Limb (tissue), 2 donors: ENCODE measurements around the gene PRKCSH.
"Not testable (repeated sequence)": the region's sequence is repeated elsewhere in the genome, so short reads cannot be mapped to it uniquely, and the experiment has no call there.

Experiments used
- DNase-seq, 2 donors: peaks; one replicate each; pipeline ENCODE4 v3.0.0-alpha.2; 2016; ENCODE audit errors: extremely low spot score in 2 of 2

Gene PRKCSH

DNA sequence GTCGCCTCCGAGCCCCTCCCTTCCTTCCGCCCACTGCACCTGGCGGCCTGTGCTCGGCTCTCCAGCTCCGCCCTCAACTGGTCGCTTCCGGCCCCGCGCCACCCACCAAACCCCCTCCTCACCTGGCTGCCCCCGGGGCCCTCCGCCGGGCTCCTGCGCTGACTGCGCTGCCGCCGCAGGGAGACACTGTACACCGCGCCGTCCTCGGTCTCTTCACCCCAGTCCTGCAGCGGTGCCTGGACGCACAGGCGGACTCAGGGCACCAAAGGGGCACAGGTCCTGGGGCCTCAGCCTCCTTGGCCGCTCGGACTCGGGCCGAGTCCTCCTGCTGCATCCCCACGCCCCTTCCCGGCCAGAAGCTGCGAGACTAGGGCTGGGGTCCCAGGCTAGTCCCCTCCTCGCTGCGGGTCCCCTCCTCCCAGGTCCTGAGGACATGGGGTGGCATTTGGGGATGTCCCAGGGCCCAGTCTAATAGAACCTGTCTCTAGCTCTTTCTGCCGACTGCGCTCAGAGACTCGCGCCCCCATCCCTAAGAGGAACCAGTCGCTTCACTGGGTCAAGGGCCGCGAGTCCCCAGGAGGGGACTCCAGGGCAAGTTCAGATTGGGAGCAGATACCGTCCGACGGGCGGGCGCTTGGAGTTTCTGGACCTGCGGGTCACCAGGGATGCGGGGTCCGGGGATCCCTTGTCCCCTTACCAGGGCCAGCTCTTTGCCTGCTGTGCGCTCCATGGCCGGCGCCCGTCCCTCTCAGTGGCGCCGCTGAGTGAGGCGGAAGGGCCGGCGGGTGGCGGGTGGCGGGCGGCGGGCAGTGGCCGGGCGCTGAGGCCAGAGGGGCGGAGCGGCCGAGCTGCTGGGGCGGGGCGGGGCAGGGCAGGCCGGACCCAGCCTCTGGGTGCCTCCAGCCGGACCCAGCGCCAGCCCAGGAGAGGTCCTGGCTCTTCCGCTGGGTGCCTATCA, 16.6 kb upstream of the PRKCSH start, which contains the start of gene RGL3:
Gene RGL3 (minus strand): TSS at position 766 of the 958 bp plus-strand sequence. CDS start 36 bp downstream, at position 730.
- no peak for DNase-seq

DNA sequence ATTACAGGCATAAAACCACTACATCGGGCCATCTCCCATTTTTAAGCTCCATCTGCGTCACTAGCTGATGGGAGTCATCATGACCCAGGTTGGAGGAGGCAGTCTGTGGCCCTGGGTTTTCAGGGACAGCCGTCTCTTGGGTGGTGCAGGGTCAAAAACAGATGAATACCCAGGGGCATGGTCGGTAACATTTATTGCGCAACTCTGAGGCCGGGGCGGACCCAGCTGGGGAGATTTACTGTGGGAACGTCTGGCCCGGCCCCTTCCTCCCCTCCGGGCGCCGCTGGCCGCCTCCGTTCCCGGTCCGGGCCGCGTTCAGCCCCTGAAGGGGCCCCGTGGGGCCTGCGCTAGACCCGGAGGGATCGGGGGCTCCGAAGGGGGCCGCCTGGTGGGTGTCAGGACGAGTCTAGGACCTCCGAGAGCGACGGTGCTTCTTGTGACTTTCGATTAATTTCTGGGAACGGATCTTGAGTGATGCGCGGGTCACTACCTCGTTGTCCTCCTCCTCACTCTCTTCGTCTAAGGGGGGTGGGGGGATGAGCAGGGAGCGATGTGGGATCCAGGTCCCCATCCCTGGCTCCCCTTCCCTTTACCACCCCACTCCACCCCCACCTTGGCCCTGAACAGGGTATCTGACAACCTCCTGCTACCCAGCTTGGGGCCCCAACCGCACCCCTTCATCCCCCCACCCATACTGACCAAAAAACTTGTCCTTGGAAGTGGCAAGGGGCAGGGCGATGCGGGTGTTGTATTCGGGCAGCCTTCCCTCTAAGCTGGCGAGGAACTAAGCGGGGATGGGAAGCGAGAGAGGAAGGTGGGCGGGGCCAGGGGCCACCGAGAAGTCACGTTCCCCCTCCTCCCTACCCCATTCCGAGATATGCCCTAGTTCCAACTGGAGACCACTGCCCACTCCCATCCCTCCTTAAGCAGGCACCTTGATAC, 14.7 kb upstream of the PRKCSH start:
- peak in 1 of 2 donors; percentile 55 for DNase-seq

DNA sequence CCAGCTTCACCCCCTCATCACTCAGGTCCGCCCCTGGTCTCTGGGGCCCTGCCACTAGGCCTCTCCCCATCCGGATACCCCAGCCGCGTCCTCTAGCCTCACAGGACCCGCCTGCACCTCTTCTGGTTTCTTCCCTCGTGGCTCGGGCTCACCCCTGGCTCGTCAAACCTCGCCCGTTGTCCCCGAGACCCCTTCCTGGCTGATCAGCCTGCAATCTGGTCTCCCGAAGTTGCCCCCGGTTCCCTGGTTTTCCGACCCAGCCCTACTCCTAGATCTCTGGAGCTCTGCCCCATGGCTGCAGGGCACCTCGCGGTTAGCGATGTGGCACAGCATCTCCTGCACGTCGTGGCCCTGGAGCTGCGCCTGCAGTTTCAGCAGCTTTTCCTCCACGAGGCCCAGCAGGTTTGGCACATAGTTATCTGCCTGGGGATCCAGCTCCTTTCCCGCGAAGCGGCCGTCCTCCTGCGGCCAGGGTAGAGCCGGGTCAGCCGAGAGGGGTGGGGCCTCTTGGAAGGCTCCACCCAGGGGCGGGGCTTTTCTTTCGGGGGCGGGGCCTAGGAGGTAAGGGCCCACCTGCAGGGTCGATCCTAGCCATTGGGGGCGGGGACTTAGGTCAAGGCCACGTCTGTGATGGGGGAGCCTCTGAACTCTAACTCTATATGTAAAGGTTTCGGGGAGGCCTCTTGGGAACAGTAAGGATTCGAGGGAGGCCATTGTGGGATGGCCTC, 13.9 kb upstream of the PRKCSH start:
- no peak for DNase-seq

DNA sequence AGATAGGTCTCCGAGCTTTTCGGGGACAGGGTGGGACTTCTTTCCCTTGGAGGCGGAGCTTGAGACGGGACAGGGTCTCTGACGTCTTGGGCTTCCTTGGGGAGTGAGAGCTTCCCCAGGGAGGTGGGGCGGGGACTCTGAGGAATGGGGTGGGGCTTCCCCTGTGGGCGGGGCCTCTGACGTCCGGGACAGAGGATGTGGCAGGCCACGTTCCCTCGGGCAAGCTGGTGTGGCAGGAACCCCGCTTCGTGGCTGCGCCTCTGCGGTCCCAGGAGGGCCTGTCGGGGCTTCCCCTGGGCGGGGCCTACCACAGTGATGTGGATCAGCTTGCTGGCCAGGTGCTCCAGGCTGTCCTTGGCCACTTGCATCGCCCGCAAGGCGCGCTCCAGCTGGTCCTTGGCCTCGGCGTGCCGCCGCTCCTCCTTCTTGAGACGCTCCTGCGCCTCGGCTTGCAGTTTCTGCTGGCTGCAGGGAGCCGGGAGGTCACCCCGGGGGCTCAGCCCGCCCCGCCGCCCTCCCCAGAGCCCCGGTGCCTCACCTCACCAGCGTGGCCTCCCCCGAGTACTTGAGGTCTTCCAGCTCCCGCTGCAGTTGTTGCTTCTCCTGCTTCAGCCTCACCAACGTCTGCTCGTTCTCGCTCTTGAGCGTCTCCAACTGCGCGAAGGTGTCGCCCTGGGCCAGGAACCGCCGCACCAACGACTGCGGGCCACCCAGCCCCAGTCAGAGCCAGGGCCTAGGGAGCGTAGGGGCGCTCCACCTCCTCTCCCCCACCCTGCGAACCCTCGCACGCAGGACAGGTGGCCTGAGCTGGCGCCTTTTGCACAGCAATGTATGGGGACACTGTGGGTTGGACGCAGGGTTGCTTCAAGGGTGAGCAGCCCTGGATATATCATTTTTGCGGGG, 13.0 kb upstream of the PRKCSH start:
- peak in 1 of 2 donors; percentile 60 for DNase-seq

DNA sequence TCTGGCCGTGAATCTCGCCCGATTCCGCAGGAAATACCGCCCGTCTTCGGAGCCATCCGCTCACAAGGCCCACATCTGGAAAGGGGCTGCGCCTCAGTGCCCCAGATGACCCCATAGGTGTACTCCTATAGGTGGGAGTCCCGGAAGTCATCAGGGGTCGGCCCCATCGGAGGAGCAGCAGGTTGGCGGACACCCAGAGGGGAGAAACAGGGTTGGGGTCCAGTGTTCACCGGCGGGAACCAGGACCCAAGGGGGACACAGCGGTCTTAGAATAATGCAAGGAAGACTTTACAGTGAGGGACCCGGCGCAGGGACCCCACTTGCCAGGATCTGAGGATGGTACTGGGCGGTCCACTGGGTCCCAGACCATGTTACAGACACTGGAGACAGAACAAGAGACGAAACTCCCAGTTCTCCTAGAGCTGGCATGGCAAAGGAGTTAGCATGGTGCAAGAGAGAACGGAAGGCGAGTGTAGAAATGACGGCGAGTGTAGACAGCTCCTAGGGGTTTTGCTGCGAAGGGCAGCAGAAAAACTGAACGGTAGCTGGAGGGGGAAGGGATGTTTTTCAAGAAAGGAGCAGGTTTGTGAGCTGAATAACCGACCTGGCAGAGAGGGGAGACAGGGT, 12.2 kb upstream of the PRKCSH start:
- DNase-seq = no peak

DNA sequence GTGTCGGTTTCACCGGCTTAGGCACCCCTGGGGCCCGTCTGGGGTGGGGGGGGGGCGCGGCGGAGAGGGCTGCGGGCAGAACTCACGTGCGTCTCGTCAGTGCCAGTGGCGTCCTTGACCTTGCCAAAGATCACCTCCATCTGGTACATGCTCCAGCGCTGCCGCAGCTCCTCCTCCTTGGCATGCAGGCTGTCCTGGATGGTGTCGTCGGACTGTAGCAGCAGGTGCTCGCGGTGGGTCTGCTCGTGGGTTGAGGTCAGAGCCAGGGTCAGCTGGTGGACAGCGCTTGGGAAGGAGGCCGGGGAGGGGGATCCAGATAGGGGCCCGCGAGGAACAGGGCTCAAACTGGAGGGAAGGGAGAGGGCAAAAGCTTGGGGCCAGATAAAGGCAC, 11.6 kb upstream of the PRKCSH start:
- DNase-seq = no peak

DNA sequence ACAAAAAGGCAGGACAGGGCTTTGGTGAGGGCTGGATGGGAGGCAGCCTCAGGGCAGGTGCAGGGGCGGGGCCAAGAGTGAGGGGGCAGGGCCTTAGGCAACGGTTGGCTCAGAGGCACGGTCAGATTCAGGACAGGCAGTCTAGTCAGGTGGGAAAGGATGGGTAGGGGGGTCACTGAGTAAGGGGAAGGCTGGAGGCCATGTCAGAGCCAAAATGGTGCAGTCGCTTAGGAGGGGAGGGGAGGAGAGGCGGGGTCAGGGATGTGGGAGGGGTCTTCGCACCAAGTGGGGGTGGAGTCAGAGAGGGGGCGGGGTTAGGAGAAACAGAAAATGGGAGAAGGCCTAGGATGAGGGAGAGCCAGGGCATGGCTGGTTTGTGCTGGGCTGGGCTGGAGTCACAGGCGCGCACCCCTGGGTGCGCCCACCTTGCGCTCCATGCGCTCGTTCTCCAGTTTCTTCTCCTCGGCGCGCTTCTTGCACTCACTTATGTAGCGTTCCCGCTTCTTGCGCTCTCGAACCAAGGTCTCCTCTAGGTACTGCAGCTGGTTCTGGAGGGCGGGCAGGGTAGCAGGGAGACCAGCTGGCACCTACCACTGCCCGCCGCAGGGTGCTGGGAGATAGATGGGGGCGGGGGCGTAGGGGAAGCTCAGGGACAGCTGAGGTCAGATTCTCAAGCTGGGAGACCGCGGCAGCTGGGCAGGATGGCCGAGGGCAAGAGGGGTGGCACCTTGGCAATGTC, 9.5 kb upstream of the PRKCSH start:
- DNase-seq = no peak

DNA sequence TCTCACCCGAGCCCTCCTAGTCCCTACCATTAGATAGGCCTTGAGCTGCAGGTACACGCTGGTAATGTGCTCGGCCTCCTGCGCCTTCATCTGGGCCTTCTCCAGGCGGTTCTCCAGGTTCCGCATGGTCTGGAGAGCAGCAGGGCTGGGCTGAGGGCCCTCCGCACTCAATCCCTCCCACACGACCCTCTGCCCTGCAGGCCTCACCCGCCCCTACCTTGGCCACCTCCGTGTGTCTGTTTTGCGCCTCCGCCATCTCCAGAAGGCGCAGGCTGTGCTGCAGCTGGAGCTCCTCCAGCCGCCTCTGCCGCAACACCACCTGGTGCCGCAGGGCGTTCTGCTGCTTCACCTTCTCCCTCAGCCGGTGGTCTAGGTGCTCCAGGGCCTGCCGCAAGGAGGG, 8.8 kb upstream of the PRKCSH start:
- DNase-seq = no peak

DNA sequence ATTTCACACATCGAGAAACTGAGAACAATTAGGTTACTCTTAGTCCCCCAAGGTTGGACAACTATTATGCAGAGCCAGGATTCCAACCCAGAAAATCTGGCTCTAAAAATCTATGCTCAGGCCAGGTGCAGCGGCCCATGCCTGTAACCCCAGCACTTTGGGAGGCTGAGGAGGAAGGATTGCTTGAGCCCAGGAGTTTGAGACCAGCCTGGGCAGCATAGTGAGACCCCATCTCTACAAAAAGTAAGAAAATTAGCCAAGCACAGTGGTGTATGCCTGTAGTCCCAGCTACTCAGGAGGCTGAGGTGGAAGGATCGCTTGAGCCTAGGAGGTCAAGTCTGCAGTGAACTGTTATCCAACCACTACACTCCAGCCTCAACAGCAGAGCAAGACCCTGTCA, 1.9 kb upstream of the PRKCSH start:
- not testable (repeated sequence) for DNase-seq

DNA sequence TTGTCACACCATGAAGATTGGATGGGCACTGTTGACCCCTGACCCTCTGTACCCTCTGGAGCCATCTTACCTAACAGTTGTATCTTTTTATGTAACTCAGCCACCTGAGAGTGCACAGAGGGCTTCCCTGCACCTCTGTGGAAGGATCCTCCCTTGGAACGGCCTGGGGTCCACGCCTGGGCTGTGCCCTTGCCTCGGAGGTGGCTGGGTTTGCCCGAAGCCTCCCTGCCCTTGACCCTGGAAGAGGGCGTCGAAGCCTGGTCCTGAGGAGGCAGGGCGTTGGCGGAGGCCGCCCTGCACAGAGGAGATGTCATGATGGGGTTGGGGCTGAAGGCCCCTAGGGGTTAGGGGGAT, 755 bp upstream of the PRKCSH start:
- DNase-seq = no peak

DNA sequence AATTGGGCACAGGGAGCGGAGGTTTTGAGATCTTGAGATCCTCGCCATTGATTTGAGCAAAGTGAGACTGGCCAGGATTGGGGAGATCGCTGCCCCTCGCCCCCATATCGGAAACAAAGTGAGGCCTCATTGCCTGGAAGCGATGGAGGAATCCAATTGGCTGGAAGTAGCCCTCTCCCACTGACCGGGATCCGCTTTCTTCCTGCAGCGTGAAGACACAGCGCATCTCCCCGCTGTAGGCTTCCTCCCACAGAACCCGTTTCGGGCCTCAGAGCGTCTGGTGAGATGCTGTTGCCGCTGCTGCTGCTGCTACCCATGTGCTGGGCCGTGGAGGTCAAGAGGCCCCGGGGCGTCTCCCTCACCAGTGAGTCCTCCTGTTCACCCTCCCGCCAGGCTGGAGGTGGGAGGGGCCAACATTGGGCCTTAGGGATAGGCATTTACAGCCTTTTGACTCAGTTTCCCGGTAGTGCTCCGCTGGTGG, 438 bp downstream of the PRKCSH start:
- no peak for DNase-seq

DNA sequence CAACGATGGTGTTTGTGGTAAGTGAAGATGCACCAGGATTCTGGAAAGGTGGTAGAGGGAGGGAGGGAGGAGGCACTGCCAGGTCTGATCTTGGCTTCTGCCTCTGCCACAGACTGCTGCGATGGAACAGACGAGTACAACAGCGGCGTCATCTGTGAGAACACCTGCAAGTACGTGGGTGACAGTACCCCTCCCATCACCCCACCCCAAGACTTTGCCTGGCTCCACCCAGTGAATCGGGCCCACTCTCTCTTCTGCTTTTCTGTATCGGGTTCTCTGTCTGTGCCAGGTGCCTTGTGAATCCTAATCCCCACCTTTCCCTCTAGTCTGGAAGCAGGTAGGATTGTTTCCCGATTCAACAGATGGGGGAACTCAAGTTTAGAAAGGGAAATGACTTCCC, 2.5 kb downstream of the PRKCSH start:
- DNase-seq = no peak

DNA sequence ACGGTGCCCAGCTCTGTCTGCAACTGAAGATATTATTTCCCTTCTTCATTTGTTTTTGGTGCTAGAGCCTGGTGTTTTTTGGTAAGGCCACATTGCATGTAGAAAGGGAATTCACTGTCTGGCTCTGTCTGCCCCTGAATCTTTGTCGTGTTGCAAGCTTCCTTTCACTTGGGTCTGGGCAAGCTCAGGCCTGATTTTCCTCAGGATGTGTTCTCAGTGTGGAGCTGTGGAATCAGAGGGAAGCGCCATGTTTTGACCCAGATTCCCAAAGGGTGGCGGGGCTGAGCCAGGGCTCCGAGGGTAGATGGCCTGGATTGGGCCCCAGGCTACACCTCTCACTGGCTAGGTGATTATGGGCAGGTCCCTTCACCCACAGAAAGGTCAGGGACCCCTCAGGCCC, 8.6 kb downstream of the PRKCSH start:
- no peak for DNase-seq

DNA sequence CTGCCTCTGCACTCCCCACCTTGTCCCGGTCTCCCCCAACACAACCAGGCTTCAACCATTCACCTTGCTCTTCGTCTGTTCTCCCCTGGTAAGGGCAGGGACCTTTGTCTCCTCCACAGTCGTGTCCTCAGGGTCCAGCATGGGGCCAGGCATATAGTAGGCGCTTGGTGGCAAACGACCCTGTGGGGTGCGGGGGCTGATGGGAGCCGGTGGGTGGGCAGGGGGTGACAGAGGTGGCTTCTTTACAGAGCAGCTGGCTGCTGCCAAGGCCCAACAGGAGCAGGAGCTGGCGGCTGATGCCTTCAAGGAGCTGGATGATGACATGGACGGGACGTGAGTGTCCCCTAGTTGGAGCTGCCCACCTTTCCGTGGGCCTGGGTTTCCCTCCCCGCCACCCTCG, 9.7 kb downstream of the PRKCSH start:
- DNase-seq = no peak

DNA sequence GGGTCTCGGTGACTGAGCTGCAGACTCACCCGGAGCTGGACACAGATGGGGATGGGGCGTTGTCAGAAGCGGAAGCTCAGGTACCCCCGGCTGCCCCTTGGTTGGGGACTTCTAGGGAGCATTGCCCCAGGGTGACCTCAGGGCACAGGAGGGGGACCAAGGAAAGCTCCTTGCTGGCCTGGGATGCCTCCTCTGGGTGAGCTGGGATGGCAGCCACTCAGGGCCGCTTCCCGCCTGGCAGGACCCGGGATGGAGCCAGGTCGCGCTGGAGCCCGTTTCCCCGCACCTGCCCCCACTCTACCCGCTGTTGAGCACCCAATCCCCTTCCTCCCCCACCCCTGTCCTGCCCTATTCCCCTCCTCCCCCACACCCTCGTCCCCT, 10.8 kb downstream of the PRKCSH start:
- no peak for DNase-seq

DNA sequence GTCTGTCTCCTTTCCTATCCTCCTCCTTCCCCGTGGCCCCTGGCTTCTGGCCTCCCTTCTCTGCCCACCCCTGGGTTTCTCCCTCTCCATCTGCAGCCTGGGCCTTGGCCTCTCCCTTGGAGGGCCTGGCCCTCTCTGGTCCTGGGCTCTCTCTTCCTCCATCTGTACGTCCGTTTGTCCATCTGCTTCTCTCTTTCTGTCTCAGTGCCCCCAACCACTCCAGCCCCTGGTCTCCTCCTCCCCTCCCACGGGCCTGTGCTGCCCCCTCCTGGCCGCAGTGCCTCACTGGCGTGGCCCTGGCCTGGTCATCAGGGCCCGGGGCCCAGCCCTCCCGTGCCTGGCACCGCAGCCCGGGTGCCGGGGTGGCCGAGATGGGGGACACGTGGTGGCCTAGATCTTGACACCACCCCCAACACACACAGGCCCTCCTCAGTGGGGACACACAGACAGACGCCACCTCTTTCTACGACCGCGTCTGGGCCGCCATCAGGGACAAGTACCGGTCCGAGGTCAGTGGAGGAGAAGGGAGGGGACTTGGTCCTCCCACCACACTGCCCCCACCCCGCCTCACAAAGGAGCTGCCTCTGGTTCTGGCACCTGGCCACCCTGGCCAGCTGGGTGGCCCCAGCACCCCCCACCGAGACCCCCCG, 11.3 kb downstream of the PRKCSH start:
- DNase-seq = no peak

DNA sequence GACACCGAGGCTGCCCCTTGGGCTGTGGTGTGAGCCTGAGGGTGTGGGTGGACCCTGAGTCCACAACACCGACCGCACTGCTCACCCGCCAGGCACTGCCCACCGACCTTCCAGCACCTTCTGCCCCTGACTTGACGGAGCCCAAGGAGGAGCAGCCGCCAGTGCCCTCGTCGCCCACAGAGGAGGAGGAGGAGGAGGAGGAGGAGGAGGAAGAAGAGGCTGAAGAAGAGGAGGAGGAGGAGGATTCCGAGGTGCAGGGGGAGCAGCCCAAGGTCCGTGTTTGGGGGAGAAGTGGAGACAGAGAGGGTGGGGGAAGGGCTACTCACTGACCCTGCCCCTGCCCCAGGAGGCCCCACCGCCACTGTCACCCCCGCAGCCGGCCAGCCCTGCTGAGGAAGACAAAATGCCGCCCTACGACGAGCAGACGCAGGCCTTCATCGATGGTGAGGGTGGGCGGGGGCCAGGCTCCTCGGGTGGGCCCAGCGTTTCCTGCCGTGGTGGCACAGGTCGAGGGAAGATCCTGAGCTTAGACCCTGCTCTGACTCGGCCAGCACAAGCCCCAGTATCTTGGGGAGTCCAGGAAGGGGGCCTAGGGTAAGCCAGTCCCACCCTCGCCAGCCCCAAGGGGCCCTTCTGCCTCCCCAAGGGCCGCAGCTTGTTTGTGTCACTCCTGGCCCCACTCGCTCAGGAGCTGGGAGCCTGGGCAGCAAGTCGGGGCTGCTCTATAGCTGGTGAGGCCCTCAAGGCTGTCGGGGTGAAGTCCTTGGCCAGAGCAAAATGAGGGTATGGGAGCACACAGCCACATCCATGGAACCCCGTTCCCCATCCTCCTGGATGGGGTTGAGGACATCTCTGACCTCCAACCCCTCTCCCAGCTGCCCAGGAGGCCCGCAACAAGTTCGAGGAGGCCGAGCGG, 12.2 kb downstream of the PRKCSH start:
- no peak for DNase-seq

DNA sequence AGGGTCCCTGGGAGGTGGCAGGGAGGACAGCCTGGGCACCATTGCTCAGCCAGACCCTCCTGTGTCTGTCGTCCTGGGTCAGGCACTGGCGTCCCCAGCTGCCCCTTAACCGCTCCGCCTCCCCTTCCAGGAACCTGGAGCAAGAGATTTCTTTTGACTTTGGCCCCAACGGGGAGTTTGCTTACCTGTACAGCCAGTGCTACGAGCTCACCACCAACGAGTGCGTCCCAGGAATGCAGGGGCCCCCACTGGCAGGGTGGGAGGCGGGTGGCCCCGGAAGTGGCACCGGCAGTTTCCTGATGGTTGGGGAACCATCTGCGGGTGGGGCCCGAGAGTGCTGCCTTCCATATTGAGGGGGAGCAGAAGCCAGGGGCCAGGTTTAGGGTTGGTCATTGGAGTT, 13.0 kb downstream of the PRKCSH start:
- no peak for DNase-seq
